HepG2 (cell line): ENCODE data around the gene OSCP1. TPM values are rescaled to one million over a fixed set of nuclear protein-coding genes. Genes with fewer than 3 reads are reported as not detected.

ENCODE experiments used
- HNRNPK ChIP-seq: fragments of 200-400 bp; formaldehyde crosslinking; IDR thresholded peaks from 2 replicates; pipeline ENCODE4 v1.6.1; 2018; ENCODE audit warnings: low read length, low read depth, moderate library complexity, mild to moderate bottlenecking; ENCODE audit not compliant: poor library complexity, severe bottlenecking
- KMT2A ChIP-seq: sonication (generic); formaldehyde crosslinking; IDR thresholded peaks from 2 replicates; pipeline ENCODE4 v1.4.0; 2020; ENCODE audit warnings: missing genetic modification reagents
- MAFK ChIP-seq, 2 experiments: IDR thresholded peaks in 1 of 2; conservative IDR thresholded peaks in 1 of 2; 2 replicates each; pipeline ENCODE4 v1.6.1; 2011; ENCODE audit warnings: improper control_type of control experiment in 2 of 2, low read length in 2 of 2
- MBNL3 ChIP-seq: fragments of 250-450 bp; sonication (Bioruptor Pico); conservative IDR thresholded peaks from 2 replicates; pipeline ENCODE4 v1.8.0; 2022; ENCODE audit warnings: mild to moderate bottlenecking, inconsistent platforms
- NCOA5 ChIP-seq: sonication (generic); formaldehyde crosslinking; IDR thresholded peaks from 2 replicates; pipeline ENCODE4 v1.4.0; 2020; ENCODE audit warnings: missing genetic modification reagents
- NPAS2 ChIP-seq: sonication (generic); formaldehyde crosslinking; IDR thresholded peaks from 2 replicates; pipeline ENCODE4 v1.8.0; 2022; ENCODE audit warnings: mild to moderate bottlenecking, missing genetic modification reagents, borderline replicate concordance
- POGK ChIP-seq: sonication (generic); formaldehyde crosslinking; conservative IDR thresholded peaks from 2 replicates; pipeline ENCODE4 v1.8.0; 2022; ENCODE audit warnings: mild to moderate bottlenecking, moderate library complexity, missing genetic modification reagents
- RBFOX2 ChIP-seq: fragments of 200-400 bp; formaldehyde crosslinking; IDR thresholded peaks from 2 replicates; pipeline ENCODE4 v1.6.1; 2017; ENCODE audit warnings: low read depth, mild to moderate bottlenecking, low read length
- RFXANK ChIP-seq: IDR thresholded peaks from 2 replicates; pipeline ENCODE4 v1.6.1; 2016
- UBTF ChIP-seq: sonication (generic); formaldehyde crosslinking; IDR thresholded peaks from 2 replicates; pipeline ENCODE4 v1.4.0; 2020; ENCODE audit warnings: mild to moderate bottlenecking, missing genetic modification reagents
- ZBTB3 ChIP-seq: sonication (generic); formaldehyde crosslinking; IDR thresholded peaks from 2 replicates; pipeline ENCODE4 v1.4.0; 2020; ENCODE audit warnings: low read depth, mild to moderate bottlenecking, moderate library complexity, missing genetic modification reagents, borderline replicate concordance
- ZBTB37 ChIP-seq: sonication (generic); formaldehyde crosslinking; IDR thresholded peaks from 2 replicates; pipeline ENCODE4 v1.4.0; 2020; ENCODE audit warnings: mild to moderate bottlenecking, missing genetic modification reagents
- ZFP36L2 ChIP-seq: sonication (generic); formaldehyde crosslinking; IDR thresholded peaks from 2 replicates; pipeline ENCODE4 v1.4.0; 2020; ENCODE audit warnings: missing genetic modification reagents
- ZMYM4 ChIP-seq: sonication (generic); formaldehyde crosslinking; IDR thresholded peaks from 2 replicates; pipeline ENCODE4 v1.8.1; 2023; ENCODE audit warnings: mild to moderate bottlenecking, missing genetic modification reagents
- ZNF224 ChIP-seq: sonication (generic); formaldehyde crosslinking; IDR thresholded peaks from 2 replicates; pipeline ENCODE4 v1.5.0; 2020; ENCODE audit warnings: mild to moderate bottlenecking, missing genetic modification reagents
- ZNF251 ChIP-seq: sonication (generic); formaldehyde crosslinking; IDR thresholded peaks from 2 replicates; pipeline ENCODE4 v1.9.0; 2021; ENCODE audit warnings: mild to moderate bottlenecking, missing genetic modification reagents
- ZNF468 ChIP-seq: sonication (generic); formaldehyde crosslinking; IDR thresholded peaks from 2 replicates; pipeline ENCODE4 v1.8.0; 2022; ENCODE audit warnings: mild to moderate bottlenecking, moderate library complexity, missing genetic modification reagents
- ZNF512B ChIP-seq: sonication (generic); formaldehyde crosslinking; IDR thresholded peaks from 2 replicates; pipeline ENCODE4 v1.5.1; 2020; ENCODE audit warnings: missing genetic modification reagents, mild to moderate bottlenecking, borderline replicate concordance
- ZNF775 ChIP-seq: sonication (generic); formaldehyde crosslinking; IDR thresholded peaks from 2 replicates; pipeline ENCODE4 v1.4.0; 2020; ENCODE audit warnings: missing genetic modification reagents, mild to moderate bottlenecking, moderate library complexity, borderline replicate concordance
- ZNF781 ChIP-seq: sonication (generic); formaldehyde crosslinking; IDR thresholded peaks from 2 replicates; pipeline ENCODE4 v1.5.1; 2020; ENCODE audit warnings: borderline replicate concordance, mild to moderate bottlenecking, missing genetic modification reagents; ENCODE audit errors: not compliant biosample characterization
- polyA plus RNA-seq, 8 experiments: library from polyadenylated mRNA; depleted of rRNA in 3 of 8; stranded (reverse) in 7 of 8; unstranded in 1 of 8; fragments of >200 nt; fragmentation: Illumina TruSeq in 4 of 8; extraction: Trizol in 4 of 8; gene quantifications; 2 replicates each; pipeline versions ENCODE4 v1.2.1 to v1.2.3, GENCODE V29; 2011 to 2016; ENCODE audit warnings: low read depth in 4 of 8, missing spikeins in 1 of 8, mixed read lengths in 1 of 8; ENCODE audit not compliant: insufficient read depth in 1 of 8
- total RNA-seq, 5 experiments: library from RNA; depleted of rRNA; stranded (reverse); fragments of >200 nt; fragmentation: Illumina TruSeq; extraction: Trizol; gene quantifications; 2 replicates each; pipeline ENCODE4 v1.2.3, GENCODE V29; 2016; ENCODE audit warnings: low read depth in 1 of 5

The OSCP1 gene
- total and polyA plus RNA-seq, 2 of the 13 experiments (the other 11 are each of a cell fraction or from before 2014, with no cell fraction given): 0.60 to 0.84 TPM

GRCh38 chr1:36486439-36487335, 36.4 kb upstream of the OSCP1 start (continued):
- peak; percentile 66; the same call in 1 of the 2 replicates for TF ChIP-seq ZBTB3
- TF ChIP-seq POGK (CRISPR knock-in tag): peak; percentile 96
- no peak for TF ChIP-seq NCOA5
- TF ChIP-seq UBTF (CRISPR knock-in tag): peak; percentile 71
- no peak for TF ChIP-seq ZNF224 (CRISPR knock-in tag)
- no peak for TF ChIP-seq MBNL3 (CRISPR knock-in tag)
- TF ChIP-seq ZBTB37 (CRISPR knock-in tag): no peak; the same call in 1 of the 2 replicates
- TF ChIP-seq HNRNPK: no peak
- TF ChIP-seq ZMYM4 (CRISPR knock-in tag): peak; percentile 84
- TF ChIP-seq ZNF512B (CRISPR knock-in tag): no peak
- peak; percentile 81; the same call in 1 of the 2 replicates for TF ChIP-seq ZNF775 (CRISPR knock-in tag)
- no peak for TF ChIP-seq NPAS2 (CRISPR knock-in tag)
- no peak for TF ChIP-seq ZNF468 (CRISPR knock-in tag)
- TF ChIP-seq ZNF781 (CRISPR knock-in tag): no peak
- peak; percentile 60 for TF ChIP-seq KMT2A
- peak; percentile 55 for TF ChIP-seq RBFOX2
- TF ChIP-seq RFXANK (CRISPR knock-in tag): no peak
- TF ChIP-seq ZFP36L2: no peak
- no peak for TF ChIP-seq ZNF251 (CRISPR knock-in tag)
- TF ChIP-seq MAFK (conservative IDR thresholded peaks at IDR 0.05 in 1 of 2, IDR thresholded peaks at IDR 0.05 in 1 of 2; ENCODE audit: low read length in 2 of 2): no peak
